Activated CD4-positive, alpha-beta T cell treated with anti-CD3 and anti-CD28 coated beads, Interleukin-2, amount 50 U/mL, for 24 hours (primary cell): Measurements from ENCODE around the gene SDHA.
"Not testable (repeated sequence)": the region's sequence is repeated elsewhere in the genome, so short reads cannot be mapped to it uniquely, and the experiment has no call there.

ENCODE experiments used
- DNase-seq, 2 donors: peaks; one replicate each; pipeline ENCODE4 v3.0.0-alpha.2; 2020; ENCODE audit warnings: low read depth in 1 of 2, low spot score in 1 of 2

Gene SDHA

GRCh38 chr5:251975-252374 is 33.9 kb downstream of the SDHA start:
- not testable (repeated sequence) for DNase-seq

DNA sequence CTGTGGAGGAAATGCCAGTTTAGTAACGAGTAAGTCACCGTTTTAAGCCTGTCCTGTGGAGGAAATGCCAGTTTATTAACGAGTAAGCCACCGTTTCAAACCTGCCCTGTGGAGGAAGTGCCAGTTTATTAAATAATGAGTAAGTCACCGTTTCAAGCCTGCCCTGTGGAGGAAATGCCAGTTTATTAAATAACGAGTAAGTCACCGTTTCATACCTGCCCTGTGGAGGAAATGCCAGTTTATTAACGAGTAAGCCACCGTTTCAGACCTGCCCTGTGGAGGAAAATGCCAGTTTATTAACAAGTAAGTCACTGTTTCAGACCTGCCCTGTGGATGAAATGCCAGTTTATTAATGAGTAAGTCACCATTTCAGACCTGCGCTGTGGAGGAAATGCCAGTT is 34.4 kb downstream of the SDHA start:
- DNase-seq: no peak

DNA sequence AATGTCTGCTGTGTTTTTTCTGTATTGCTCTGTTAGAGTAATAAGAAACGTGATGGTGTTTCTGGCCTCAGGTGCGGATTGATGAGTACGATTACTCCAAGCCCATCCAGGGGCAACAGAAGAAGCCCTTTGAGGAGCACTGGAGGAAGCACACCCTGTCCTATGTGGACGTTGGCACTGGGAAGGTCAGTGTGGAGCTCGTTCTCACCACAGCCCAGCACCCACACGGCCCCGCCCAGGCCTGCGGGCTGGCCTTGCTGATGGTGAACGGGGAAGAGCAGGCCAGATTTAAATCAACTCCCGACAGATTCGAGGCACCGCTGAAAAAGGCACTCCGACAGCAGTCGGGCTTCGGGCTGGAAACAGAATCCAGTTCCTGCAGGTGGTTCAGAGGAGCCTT is 36.2 kb downstream of the SDHA start:
- not testable (repeated sequence) for DNase-seq

- not testable (repeated sequence) for DNase-seq
Measured at GRCh38 chr5:255116-255515, 37.0 kb downstream of the SDHA start.

DNA sequence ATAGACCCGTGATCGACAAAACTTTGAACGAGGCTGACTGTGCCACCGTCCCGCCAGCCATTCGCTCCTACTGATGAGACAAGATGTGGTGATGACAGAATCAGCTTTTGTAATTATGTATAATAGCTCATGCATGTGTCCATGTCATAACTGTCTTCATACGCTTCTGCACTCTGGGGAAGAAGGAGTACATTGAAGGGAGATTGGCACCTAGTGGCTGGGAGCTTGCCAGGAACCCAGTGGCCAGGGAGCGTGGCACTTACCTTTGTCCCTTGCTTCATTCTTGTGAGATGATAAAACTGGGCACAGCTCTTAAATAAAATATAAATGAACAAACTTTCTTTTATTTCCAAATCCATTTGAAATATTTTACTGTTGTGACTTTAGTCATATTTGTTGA is 38.2 kb downstream of the SDHA start:
- not testable (repeated sequence) for DNase-seq

DNA sequence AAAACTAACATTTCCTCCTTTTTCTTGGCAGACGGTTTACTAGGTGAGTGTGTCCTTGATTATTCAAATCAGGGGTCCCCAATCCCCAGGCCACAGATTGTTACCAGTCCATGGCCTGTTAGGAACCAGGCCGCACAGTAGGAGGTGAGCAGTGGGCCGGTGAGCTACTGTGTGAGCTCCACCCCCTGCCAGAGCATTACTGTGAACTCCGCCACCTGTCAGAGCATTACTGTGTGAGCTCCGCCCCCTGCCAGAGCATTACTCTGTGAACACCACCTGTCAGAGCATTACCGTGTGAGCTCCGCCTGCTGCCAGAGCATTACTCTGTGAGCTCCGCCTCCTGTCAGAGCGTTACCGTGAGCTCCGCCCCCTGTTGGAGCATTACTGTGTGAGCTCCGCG is 39.0 kb downstream of the SDHA start:
- DNase-seq: no peak

DNA sequence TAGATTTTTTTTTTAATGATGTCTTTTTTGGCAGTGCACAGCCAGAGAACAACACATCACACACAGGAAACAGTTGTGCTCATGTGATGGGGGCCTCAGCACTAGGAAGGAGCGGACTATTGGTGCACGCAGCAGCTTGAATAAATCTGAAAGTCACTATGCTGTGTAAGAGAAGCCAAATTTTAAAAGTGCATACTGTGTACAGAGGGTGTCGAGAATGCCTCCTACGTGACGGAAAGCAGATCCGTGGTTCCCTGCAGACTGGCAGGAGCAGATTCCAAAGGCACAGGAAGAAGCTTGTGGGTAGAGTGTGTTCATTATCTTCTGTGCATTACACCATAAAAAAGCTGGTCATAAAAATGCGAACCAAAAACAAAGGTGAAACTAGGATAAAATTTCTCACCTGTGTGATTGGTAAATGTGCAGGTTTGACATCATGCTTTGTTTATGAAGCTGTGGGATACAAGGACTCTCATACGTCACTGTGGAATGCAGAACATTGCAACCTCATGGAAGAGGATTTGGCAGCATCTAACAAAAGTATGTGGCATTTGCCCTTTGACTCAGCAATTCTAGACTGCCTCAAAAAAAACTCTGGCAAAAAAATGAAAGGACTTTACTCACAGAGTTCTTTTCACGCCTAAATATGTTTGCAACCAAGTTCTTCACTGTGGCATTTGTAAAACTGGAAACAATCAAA is 45.3 kb downstream of the SDHA start:
- DNase-seq: not testable (repeated sequence)

GRCh38 chr5:264338-264737 is 46.2 kb downstream of the SDHA start:
- no peak for DNase-seq

- DNase-seq: not testable (repeated sequence)
Measured at GRCh38 chr5:266311-267026, 48.3 kb downstream of the SDHA start.

DNA sequence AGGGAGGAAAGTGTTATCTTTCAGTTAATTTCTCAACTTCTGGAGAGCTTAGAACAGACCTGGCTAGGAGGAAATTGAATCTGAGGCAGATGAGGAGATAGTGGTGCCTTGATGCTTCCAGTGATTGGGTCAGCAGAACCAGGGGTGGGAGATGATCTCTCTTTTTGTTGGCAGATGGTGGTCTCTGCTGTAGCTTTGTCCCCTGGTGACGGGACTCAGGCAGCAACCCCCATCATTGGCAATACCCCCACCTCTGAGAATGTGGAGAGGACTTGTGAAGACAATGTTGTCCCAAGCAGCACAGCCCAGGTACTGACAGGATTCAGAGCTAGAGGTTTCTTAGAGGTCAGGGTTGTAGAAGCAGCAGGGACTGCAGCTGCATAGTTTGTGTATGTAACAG is 49.6 kb downstream of the SDHA start:
- no peak for DNase-seq

DNA sequence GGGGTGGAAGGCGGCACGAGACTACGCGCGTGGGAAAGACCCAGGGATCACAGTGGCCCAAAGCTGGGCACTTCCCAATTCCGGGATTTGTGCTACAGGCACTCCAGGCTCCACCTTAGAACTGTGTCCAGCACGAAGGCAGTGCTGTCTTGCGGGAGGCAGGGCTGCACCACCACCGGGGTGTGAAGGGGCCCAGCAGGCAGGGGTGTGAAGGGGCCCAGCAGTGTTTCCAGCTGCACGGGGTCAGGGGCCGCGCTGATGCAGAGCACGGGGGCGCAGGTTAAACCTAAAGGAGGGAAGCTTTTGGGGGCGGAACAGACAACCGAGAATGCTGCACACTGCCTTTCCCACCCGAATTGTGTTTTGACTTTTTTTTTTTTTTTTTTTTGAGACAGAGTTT is 52.2 kb downstream of the SDHA start:
- DNase-seq: no peak

DNA sequence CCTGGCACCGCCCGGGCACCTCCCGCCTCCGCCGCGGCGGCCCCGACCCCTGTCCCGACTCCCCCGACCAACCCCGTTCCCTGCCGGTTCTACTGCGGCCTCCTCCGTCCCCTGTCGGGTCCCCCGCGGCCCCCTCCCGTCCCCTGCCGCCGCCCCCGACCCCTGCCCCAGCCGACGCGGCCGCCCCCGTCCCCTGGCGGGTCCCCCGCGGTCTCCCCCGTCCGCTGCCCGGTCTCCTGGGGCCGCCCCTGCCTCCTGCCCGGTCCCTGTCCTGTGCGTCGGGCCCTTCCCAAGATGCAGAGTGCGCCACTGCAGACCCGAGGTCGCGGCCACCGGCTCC is 53.7 kb downstream of the SDHA start:
- DNase-seq: not testable (repeated sequence)

- DNase-seq: not testable (repeated sequence)
Measured at GRCh38 chr5:273091-273490, 55.0 kb downstream of the SDHA start.

- DNase-seq: not testable (repeated sequence)
Measured at GRCh38 chr5:273491-273890, 55.4 kb downstream of the SDHA start.

GRCh38 chr5:274346-274745 is 56.2 kb downstream of the SDHA start:
- not testable (repeated sequence) for DNase-seq

GRCh38 chr5:278646-279045 is 60.5 kb downstream of the SDHA start:
- no peak for DNase-seq

DNA sequence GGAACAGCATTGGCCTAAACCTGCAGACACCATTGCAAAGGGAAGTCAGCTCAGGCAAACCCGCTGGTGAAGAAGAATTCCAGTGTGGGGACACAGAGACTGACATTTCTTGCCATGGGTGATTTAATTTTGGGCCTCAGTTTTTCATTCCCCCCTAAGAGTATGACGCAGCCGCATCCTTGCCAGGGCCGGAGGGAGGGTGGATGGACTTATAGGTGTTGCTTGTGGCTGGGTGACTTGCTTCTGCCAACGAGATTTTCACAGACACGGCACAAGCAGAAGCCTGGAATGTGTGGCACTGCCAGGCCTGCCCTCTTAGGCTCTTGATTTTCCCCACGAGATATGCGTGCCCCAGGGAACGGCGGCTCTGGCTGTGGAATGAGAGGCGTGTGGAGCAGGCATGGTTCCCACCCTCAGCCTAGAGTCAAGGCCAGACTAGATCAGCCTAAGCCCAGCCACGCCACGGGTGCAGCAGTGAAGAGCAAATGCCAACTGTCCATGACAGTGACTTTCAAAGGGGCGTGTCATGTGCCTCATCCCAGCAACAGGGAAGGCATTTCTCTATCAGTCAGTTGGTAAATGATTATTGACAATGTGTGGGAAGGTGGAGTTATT is 61.0 kb downstream of the SDHA start:
- DNase-seq: not testable (repeated sequence)

DNA sequence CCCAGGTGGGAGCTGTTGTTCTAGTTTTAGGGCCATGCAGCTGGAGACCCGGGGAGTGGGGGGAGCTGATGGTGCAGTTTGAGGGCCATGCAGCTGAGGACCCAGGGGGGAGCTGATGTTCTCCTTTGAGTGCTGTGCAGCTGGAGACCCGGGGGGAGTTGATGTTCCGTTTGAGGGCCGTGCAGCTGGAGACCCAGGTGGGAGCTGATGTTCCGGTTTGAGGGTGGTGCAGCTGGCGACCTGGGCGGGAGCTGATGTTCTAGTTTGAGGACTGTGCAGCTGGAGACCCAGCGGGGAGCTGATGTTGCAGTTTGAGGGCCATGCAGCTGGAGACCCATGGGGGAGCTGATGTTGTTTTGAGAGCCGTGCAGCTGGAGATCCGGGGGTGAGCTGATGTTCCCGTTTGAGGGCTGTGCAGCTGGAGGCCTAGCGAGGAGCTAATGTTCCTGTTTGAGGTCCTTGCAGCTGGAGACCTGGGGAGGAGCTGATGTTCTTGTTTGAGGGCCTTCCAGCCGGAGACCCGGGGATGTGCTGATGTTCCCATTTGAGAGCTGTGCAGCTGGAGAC is 68.0 kb downstream of the SDHA start:
- DNase-seq: no peak

GRCh38 chr5:290200-290599 is 72.1 kb downstream of the SDHA start:
- not testable (repeated sequence) for DNase-seq

DNA sequence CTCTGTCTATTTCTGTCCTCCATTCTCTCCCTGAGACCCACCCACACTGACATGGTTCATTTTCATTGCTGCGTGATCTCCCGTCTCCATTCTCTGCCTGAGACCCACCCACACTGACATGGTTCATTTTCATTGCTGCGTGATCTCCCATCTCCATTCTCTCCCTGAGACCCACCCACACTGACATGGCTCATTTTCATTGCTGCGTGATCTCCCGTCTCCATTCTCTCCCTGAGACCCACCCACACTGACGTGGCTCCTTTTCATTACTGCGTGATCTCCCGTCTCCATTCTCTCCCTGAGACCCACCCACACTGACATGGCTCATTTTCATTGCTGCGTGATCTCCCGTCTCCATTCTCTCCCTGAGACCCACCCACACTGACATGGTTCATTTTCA is 73.2 kb downstream of the SDHA start:
- DNase-seq: not testable (repeated sequence)

- not testable (repeated sequence) for DNase-seq
Measured at GRCh38 chr5:294788-295187, 76.7 kb downstream of the SDHA start.

DNA sequence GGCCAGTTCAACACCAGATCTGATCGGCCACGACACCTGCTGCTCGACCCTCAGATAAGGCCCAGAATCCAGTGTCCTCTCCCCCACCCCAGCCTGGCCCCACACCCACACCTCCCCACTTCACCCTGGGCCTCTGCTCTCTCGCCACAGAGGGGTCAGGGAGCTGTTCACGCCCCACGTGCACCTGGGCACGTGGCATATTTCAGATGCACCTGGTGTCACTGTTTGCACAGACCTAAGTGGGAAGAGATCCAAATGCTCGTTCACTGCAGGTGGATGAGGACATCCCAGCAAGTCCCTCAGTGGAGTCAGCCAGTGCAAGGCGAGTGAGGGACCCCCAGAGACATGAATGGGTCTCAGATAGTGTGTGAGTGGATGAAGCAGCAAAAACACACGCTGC is 78.1 kb downstream of the SDHA start:
- DNase-seq: not testable (repeated sequence)
